Activated CD4-positive, alpha-beta memory T cell treated with anti-CD3 and anti-CD28 coated beads, Interleukin-2, amount 10 ng/mL, durations not matched to agents 7 days and 5 days (primary cell): ENCODE measurements around the gene ACRBP. TPM values are rescaled to one million over a fixed set of nuclear protein-coding genes. Genes with fewer than 3 reads are reported as not detected.
A peak's percentile ranks its signal among the peaks of the same experiment; 100 is the strongest.

ENCODE experiments used
- CTCF ChIA-PET: fragments of 350-600 bp; sonication (Branson Sonifier 250); formaldehyde crosslinking; loops from one replicate; lab custom pipeline; 2021; ENCODE audit warnings: antibody characterized with exemption, inconsistent platforms; lab: Charles Lee
- POLR2A ChIA-PET: fragments of 350-600 bp; sonication (Branson Sonifier 250); formaldehyde crosslinking; loops from one replicate; lab custom pipeline; 2021; ENCODE audit warnings: antibody characterized with exemption; lab: Charles Lee
- DNase-seq: peaks from one replicate; pipeline ENCODE4 v3.0.0-alpha.2; 2020
- H3K27ac Mint-ChIP-seq: one replicate; pipeline ENCODE4 v1.8.0; 2021; ENCODE audit warnings: mild to moderate bottlenecking, mixed read lengths
- H3K27me3 Mint-ChIP-seq: one replicate; pipeline ENCODE4 v1.8.0; 2021; ENCODE audit warnings: mixed read lengths
- H3K36me3 Mint-ChIP-seq: one replicate; pipeline ENCODE4 v1.8.0; 2021; ENCODE audit warnings: low read depth, mixed read lengths
- H3K4me1 Mint-ChIP-seq: one replicate; pipeline ENCODE4 v1.8.0; 2021; ENCODE audit warnings: mixed read lengths
- H3K4me3 Mint-ChIP-seq: one replicate; pipeline ENCODE4 v1.8.0; 2021; ENCODE audit warnings: mild to moderate bottlenecking, mixed read lengths
- H3K9me3 Mint-ChIP-seq: one replicate; pipeline ENCODE4 v1.8.0; 2021; ENCODE audit warnings: mixed read lengths
- total RNA-seq, 2 experiments: library from RNA; stranded (reverse); gene quantifications; one replicate each; pipeline ENCODE4 v1.2.3, GENCODE V29; 2021

The ACRBP gene
- total RNA-seq, 2 experiments from 2014 or later, result 1.8 TPM

GRCh38 chr12:6644257-6644596 lies 3.0 kb downstream of the ACRBP start:
- DNase-seq, result no peak
- H3K27me3 Mint-ChIP-seq, result peaks cover 18% of the 10 kb centered on the region
- H3K4me3 Mint-ChIP-seq, result no peak overlapping the region
- CTCF ChIA-PET, result interaction anchor here (0.9 to 1.1 kb wide), 2 partner anchors 12 to 40 kb away, joined by 3 to 4 read pairs; no protein-coding TSS in a partner anchor
- peaks cover 30% of the 10 kb centered on the region for H3K36me3 Mint-ChIP-seq
- H3K4me1 Mint-ChIP-seq, result peaks cover 12% of the 10 kb centered on the region
- no peak overlapping the region for H3K27ac Mint-ChIP-seq
- POLR2A ChIA-PET, result interaction anchor here (1.3 to 2.2 kb wide), 2 partner anchors 9 to 13 kb away, joined by 4 to 8 read pairs; partner anchors contain the start of gene LPAR5
- H3K9me3 Mint-ChIP-seq, result peaks cover 29% of the 10 kb centered on the region

GRCh38 chr12:6643569-6644256 lies 3.5 kb downstream of the ACRBP start:
- POLR2A ChIA-PET, result interaction anchor here (1.3 to 2.2 kb wide), 2 partner anchors 8 to 12 kb away, joined by 4 to 8 read pairs; partner anchors contain the start of gene LPAR5
- H3K4me3 Mint-ChIP-seq, result no peak overlapping the region

GRCh38 chr12:6641131-6641530 lies 6.1 kb downstream of the ACRBP start:
- H3K27ac Mint-ChIP-seq, result no peak overlapping the region
- peaks cover 29% of the 10 kb centered on the region for H3K9me3 Mint-ChIP-seq
- H3K27me3 Mint-ChIP-seq, result peaks cover 19% of the 10 kb centered on the region
- H3K4me3 Mint-ChIP-seq, result no peak overlapping the region
- peaks cover 15% of the 10 kb centered on the region for H3K36me3 Mint-ChIP-seq
- DNase-seq, result no peak
- H3K4me1 Mint-ChIP-seq, result peaks cover 8% of the 10 kb centered on the region
- ChIA-PET CTCF (interaction anchor here (0.6 to 2.9 kb wide), 4 partner anchors 11 to 184 kb away, joined by 3 to 8 read pairs (median 4); no protein-coding TSS in a partner anchor), POLR2A (interaction anchor here (1.2 kb wide), 1 partner anchor 9 kb away, joined by 4 read pairs; no protein-coding TSS in a partner anchor)

More at GRCh38 chr12:6643569-6644256, 3.5 kb downstream of the ACRBP start:
- Mint-ChIP-seq H3K4me1 (peaks cover 12% of the 10 kb centered on the region), H3K27ac (no peak overlapping the region), H3K36me3 (peaks cover 30% of the 10 kb centered on the region), H3K27me3 (peaks cover 18% of the 10 kb centered on the region), H3K9me3 (peaks cover 29% of the 10 kb centered on the region)
- no peak for DNase-seq
- CTCF ChIA-PET, result interaction anchor here (0.9 to 1.1 kb wide), 2 partner anchors 12 to 41 kb away, joined by 3 to 4 read pairs; no protein-coding TSS in a partner anchor

- peaks cover 19% of the 10 kb centered on the region for H3K27me3 Mint-ChIP-seq
- H3K36me3 Mint-ChIP-seq, result peaks cover 15% of the 10 kb centered on the region
- no peak overlapping the region for H3K4me3 Mint-ChIP-seq
- H3K4me1 Mint-ChIP-seq, result peaks cover 15% of the 10 kb centered on the region
- peaks cover 29% of the 10 kb centered on the region for H3K9me3 Mint-ChIP-seq
- POLR2A ChIA-PET, result interaction anchor here (1.2 kb wide), 1 partner anchor 9 kb away, joined by 4 read pairs; no protein-coding TSS in a partner anchor
- CTCF ChIA-PET, result interaction anchor here (1.4 to 2.9 kb wide), 2 partner anchors 10 to 20 kb away, joined by 4 to 8 read pairs; no protein-coding TSS in a partner anchor
- H3K27ac Mint-ChIP-seq, result no peak overlapping the region
- no peak for DNase-seq
Observed at GRCh38 chr12:6640497-6640896, 6.7 kb downstream of the ACRBP start.

- Mint-ChIP-seq H3K9me3 (peaks cover 18% of the 10 kb centered on the region), H3K36me3 (peaks cover 9% of the 10 kb centered on the region), H3K27me3 (peaks cover 19% of the 10 kb centered on the region), H3K27ac (no peak overlapping the region), H3K4me3 (no peak overlapping the region), H3K4me1 (peaks cover 21% of the 10 kb centered on the region)
- DNase-seq, result no peak
- POLR2A ChIA-PET, result no interaction called here
- CTCF ChIA-PET, result interaction anchor here (1.4 to 2.9 kb wide), 2 partner anchors 9 to 19 kb away, joined by 4 to 8 read pairs; no protein-coding TSS in a partner anchor
Observed at GRCh38 chr12:6639151-6639801, 8.0 kb downstream of the ACRBP start.

- no peak overlapping the region for H3K27ac Mint-ChIP-seq
- no peak overlapping the region for H3K4me3 Mint-ChIP-seq
- H3K9me3 Mint-ChIP-seq, result peaks cover 9% of the 10 kb centered on the region
- H3K4me1 Mint-ChIP-seq, result peaks cover 22% of the 10 kb centered on the region
- peaks cover 3% of the 10 kb centered on the region for H3K36me3 Mint-ChIP-seq
- H3K27me3 Mint-ChIP-seq, result peaks cover 19% of the 10 kb centered on the region
- ChIA-PET CTCF (no interaction called here), POLR2A (no interaction called here)
- DNase-seq, result no peak
Observed at GRCh38 chr12:6638305-6638704, 8.9 kb downstream of the ACRBP start.

GRCh38 chr12:6635856-6636531 lies 11.2 kb downstream of the ACRBP start, which contains the start of gene LPAR5:
Gene LPAR5 (minus strand): TSS chr12:6635959. CDS start chr12:6621248, 14,711 bp downstream.
- Mint-ChIP-seq H3K4me1 (peaks cover 45% of the 10 kb centered on the region), H3K27ac (peak within 1 kb of the TSS; percentile 70), H3K36me3 (no peaks in the 10 kb centered on the region), H3K27me3 (peaks cover 2% of the 10 kb centered on the region), H3K9me3 (no peaks in the 10 kb centered on the region), H3K4me3 (peak within 1 kb of the TSS; percentile 68)
- CTCF ChIA-PET, result interaction anchor here (1.1 kb wide), 1 partner anchor 130 kb away, joined by 3 read pairs; the partner anchor contains the start of gene PTMS
- DNase-seq, result peak; percentile 46
- POLR2A ChIA-PET, result interaction anchor here (1.2 to 3.5 kb wide), 3 partner anchors 8 to 53 kb away, joined by 4 to 13 read pairs (median 4); partner anchors contain the start of gene ZNF384

- Mint-ChIP-seq H3K4me3 (peak overlapping the region; percentile 68), H3K27me3 (peaks cover 2% of the 10 kb centered on the region), H3K27ac (peak overlapping the region; percentile 70), H3K4me1 (peaks cover 50% of the 10 kb centered on the region), H3K9me3 (no peaks in the 10 kb centered on the region), H3K36me3 (no peaks in the 10 kb centered on the region)
- peak; percentile 57 for DNase-seq
- ChIA-PET CTCF (interaction anchor here (0.6 to 1.1 kb wide), 3 partner anchors 29 to 131 kb away, joined by 3 to 4 read pairs (median 3); partner anchors contain the start of gene PTMS), POLR2A (interaction anchor here (1.2 to 3.5 kb wide), 5 partner anchors 8 to 216 kb away, joined by 4 to 13 read pairs (median 4); partner anchors contain the start of genes CDCA3, USP5 and ZNF384)
Observed at GRCh38 chr12:6635375-6635855, 11.8 kb downstream of the ACRBP start.

- Mint-ChIP-seq H3K9me3 (no peaks in the 10 kb centered on the region), H3K4me1 (peaks cover 59% of the 10 kb centered on the region), H3K4me3 (peak overlapping the region; percentile 58), H3K36me3 (no peaks in the 10 kb centered on the region), H3K27me3 (no peaks in the 10 kb centered on the region), H3K27ac (peak overlapping the region; percentile 91)
- POLR2A ChIA-PET, result interaction anchor here (0.8 to 2.3 kb wide), 14 partner anchors 8 to 386 kb away, joined by 3 to 16 read pairs (median 4); partner anchors contain the start of genes ACRBP, COPS7A, LPCAT3 and NOP2
- CTCF ChIA-PET, result interaction anchor here (0.6 to 5.8 kb wide), 8 partner anchors 12 to 367 kb away, joined by 3 to 34 read pairs (median 4); partner anchors contain the start of genes MLF2 and ZNF384
- DNase-seq, result peak; percentile 64
Observed at GRCh38 chr12:6632026-6632983, 14.9 kb downstream of the ACRBP start.

GRCh38 chr12:6631549-6631961 lies 15.7 kb downstream of the ACRBP start:
- H3K4me1 Mint-ChIP-seq, result peaks cover 63% of the 10 kb centered on the region
- peak; percentile 20 for DNase-seq

More at GRCh38 chr12:6631549-6631961, 15.7 kb downstream of the ACRBP start:
- Mint-ChIP-seq H3K36me3 (peaks cover 1% of the 10 kb centered on the region), H3K27me3 (no peaks in the 10 kb centered on the region), H3K9me3 (no peaks in the 10 kb centered on the region), H3K4me3 (peak overlapping the region; percentile 58), H3K27ac (peak overlapping the region; percentile 91)
- CTCF ChIA-PET, result interaction anchor here (0.6 to 5.8 kb wide), 8 partner anchors 12 to 368 kb away, joined by 3 to 34 read pairs (median 4); partner anchors contain the start of genes MLF2 and ZNF384
- POLR2A ChIA-PET, result interaction anchor here (1.1 to 2.3 kb wide), 13 partner anchors 9 to 387 kb away, joined by 3 to 16 read pairs (median 4); partner anchors contain the start of genes LPCAT3, NOP2, SPSB2 and ZNF384
